ENCODE results near the gene USP31.

GRCh38 chr16:23145186-23145585 is 4.1 kb downstream of the USP31 start:
- TF ChIP-seq POLR2A (IDR thresholded peaks at IDR 0.05) (no peak), CTCF (IDR thresholded peaks at IDR 0.05) (no peak)

All from esophagus squamous epithelium (tissue), 4 donors.